ENCODE measurements around the gene TRPC1. TPM values are rescaled to one million over a fixed set of nuclear protein-coding genes. Genes with fewer than 3 reads are reported as not detected.

The TRPC1 gene
- total RNA-seq, 1 experiment from 2014 or later, result 2.6 TPM

GRCh38 chr3:142852009-142852408, 128.2 kb downstream of the TRPC1 start:
- H3K36me3 ChIP-seq, result peaks cover 24% of the 10 kb centered on the region
- H3K4me3 ChIP-seq, result no peak overlapping the region
- DNase-seq, result no peak
- H3K27me3 ChIP-seq, result no peaks in the 10 kb centered on the region
- no peaks in the 10 kb centered on the region for H3K9me3 ChIP-seq

GRCh38 chr3:142853270-142854168, 129.7 kb downstream of the TRPC1 start:
- peak; percentile 57 for DNase-seq
- no peaks in the 10 kb centered on the region for H3K27me3 ChIP-seq
- H3K4me3 ChIP-seq, result no peak overlapping the region
- H3K36me3 ChIP-seq, result peaks cover 9% of the 10 kb centered on the region
- no peaks in the 10 kb centered on the region for H3K9me3 ChIP-seq

GRCh38 chr3:142857056-142857455, 133.2 kb downstream of the TRPC1 start:
- Histone ChIP-seq H3K9me3 (no peaks in the 10 kb centered on the region), H3K27me3 (no peaks in the 10 kb centered on the region), H3K4me3 (no peak overlapping the region), H3K36me3 (peaks cover 7% of the 10 kb centered on the region)
- peak; percentile 36 for DNase-seq

Other genes with a start within 250 kb of the TRPC1 start
- 11.1 and 53.0 TPM in 2 replicates for gene ATR, start 145.3 kb upstream of the TRPC1 start, total RNA-seq (2014; rRNA removed; shearing (Covaris generic); ENCODE audit: low replicate concordance)
- gene PLS1, start 127.6 kb upstream of the TRPC1 start, total RNA-seq (2014; rRNA removed; shearing (Covaris generic); ENCODE audit: low replicate concordance), result 1.3 and 2.1 TPM in 2 replicates
- gene PCOLCE2, start 165.0 kb downstream of the TRPC1 start, total RNA-seq (2014; rRNA removed; shearing (Covaris generic); ENCODE audit: low replicate concordance), result 150 and 205 TPM in 2 replicates
- gene PAQR9, start 239.6 kb downstream of the TRPC1 start, total RNA-seq (2014; rRNA removed; shearing (Covaris generic); ENCODE audit: low replicate concordance), result 0.66 and 2.5 TPM in 2 replicates

Measured in MG63 (cell line).